NCI-H1417 (cell line): ENCODE results near the gene ANKMY1.
"Not testable (repeated sequence)": the region's sequence is repeated elsewhere in the genome, so short reads cannot be mapped to it uniquely, and the experiment has no call there.

Experiments used
- DNase-seq, 3 experiments: peaks; one replicate each; lab custom pipeline; 2025; lab: John Stamatoyannopoulos, UW

Gene ANKMY1

DNA sequence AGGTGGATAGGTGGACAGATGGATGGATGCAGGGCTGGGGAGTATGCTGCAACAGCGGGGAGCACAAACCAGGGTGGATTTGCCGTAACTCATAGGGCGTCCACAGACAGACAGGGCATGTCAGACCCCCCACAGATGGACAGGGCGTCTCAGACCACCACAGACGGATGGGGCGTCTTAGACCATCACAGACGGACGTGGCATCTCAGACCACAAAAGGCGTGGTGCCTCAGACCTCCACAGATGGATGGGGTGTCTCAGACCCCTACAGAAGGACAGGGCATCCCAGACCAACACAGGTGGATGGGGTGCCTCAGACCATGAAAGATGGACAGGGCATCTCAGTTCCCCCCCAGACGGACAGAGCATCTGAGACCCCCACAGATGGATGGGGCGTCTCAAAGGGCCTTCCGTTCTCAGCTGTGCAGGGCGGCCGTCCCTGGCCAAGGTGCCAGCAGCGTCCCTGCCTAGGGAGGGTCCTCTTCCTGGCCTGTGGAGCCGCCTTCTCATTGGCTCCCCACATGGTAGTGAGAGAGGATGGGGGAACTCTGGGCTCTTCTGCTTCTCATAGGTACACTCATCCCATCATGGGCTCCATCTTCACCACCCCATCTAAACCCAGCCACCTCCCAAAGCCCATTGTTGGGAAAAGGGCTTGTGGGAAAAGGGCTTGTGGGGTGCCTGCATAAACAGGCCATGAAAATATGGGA is 2.1 kb downstream of the ANKMY1 start:
- DNase-seq = no peak

DNA sequence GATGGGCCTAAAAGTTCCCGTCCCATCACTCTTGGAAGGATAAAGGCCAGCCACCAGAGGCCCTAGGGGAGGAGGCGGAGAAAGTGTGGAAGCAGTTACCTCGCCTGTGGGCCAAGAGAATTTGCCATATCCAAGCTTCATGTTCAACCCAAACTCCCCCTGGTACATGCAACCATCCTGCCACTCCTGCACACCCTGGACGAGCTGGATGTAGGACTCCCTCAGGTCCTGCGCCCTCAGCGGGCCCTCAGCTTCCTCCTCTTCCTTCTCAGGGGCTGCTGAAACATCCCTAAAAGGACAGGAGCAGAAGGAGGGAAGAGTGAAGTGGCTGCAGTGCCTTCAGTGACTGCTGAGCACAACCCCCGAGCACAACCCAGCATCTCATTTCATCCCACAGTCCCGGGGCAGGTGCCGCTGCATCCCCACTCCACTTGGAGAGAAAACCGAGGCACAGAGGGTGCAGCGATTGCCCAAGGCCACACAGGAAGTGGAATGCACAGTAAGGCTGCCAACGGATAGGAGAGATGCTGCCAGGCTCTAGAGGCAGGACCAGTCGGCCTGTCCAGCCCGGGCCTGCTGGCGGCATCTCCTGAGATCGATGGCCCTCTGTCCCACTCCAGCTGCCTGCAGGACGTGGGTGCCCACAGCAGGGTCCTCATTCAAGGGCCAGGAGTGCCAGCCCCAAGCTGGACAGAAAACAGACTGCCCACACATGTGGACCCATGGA is 2.9 kb downstream of the ANKMY1 start:
- no peak for DNase-seq

DNA sequence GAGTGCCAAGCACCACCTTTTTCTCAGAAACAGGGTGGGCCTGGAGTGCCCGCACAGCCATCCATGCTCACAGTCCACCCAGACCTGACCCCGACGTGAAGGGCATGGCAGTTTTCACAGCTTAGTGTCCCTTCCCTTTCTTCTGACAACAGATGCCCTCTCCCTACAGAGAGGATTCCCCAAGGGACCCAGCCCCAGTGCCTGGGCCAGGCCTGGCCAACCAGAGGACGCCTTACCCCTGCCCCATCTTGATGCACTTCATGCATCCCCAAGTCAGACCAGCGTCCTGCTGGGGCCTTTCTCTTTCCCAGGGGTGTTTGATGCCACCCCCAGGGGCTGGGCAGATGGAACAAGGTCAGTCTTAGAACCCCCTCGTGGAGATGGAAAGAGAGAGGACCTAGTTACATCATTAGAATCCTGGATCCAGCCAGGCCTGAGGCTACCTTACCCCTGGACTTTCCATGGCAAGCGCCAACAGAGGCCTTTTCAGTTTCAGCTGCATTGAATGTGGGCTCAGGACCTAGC is 3.8 kb downstream of the ANKMY1 start:
- no peak for DNase-seq

DNA sequence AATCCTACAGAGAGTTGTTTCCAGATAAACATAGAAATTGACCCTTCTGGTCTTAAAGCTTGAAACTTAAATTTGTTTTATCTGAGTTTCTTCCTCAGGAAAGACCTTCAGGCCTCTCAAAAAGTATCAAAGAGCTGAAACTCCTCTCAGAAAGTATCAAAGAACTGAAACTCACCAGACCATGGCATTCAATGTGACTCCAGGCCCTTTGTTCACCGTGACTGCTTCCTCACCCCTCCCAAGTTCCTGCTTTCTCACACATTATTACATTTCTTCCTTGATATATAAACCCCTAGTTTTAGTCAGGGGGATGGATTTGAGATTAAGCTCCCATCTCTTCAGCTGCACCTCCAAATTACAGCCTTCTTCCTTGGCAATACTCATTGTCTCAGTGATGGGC is 6.0 kb downstream of the ANKMY1 start:
- DNase-seq = no peak

DNA sequence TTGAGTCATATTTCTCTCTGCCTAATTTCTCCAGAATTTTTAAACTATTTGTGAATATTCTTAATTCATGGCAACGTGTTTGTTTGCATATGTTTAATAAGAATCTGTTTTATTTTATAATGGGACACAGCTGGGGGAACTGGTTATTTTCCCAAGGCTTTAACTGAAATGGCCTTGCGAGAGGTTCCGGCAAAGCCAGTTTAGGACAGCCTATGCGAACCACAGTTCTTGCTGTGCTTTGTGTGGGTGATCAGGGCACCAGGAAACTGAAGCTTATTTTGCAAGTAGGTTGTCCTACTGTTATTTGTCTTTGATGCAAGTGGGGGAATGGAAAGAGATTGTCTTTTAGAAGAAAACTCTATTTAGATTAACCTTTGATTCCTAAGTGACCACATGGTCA is 6.5 kb downstream of the ANKMY1 start:
- DNase-seq = no peak

DNA sequence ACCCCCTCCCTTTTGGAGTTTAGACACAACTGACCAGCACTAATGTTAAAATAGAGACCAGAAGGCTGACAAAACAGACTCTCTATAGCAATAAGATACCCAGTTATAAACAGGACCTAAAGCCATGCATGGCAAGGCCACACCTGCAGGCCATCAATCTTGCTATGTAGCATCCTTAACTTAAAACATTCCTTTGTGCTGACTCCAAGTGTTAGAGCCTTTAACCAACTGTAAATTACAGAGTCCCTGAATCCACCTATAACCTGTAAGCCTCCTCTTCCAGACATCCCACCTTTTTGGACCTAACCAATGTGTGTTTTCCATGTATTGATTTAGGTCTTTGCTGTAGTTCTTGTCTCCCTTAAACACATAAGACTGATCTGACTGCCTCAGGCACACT is 17.9 kb downstream of the ANKMY1 start:
- no peak for DNase-seq

DNA sequence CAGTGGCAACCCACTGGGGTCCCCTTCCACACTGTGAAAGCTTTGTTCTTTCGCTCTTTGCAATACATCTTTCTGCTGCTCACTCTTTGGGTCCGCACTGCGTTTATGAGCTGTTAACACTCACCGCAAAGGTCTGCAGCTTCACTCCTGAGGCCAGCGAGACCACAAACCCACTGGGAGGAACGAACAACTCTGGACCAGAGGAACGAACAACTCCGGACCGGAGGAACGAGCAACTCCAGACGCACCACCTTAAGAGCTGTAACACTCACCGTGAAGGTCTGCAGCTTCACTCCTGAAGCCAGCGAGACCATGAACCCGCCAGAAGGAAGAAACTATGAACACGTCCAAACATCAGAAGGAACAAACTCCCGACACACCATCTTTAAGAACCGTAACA is 18.7 kb downstream of the ANKMY1 start:
- DNase-seq = not testable (repeated sequence)

DNA sequence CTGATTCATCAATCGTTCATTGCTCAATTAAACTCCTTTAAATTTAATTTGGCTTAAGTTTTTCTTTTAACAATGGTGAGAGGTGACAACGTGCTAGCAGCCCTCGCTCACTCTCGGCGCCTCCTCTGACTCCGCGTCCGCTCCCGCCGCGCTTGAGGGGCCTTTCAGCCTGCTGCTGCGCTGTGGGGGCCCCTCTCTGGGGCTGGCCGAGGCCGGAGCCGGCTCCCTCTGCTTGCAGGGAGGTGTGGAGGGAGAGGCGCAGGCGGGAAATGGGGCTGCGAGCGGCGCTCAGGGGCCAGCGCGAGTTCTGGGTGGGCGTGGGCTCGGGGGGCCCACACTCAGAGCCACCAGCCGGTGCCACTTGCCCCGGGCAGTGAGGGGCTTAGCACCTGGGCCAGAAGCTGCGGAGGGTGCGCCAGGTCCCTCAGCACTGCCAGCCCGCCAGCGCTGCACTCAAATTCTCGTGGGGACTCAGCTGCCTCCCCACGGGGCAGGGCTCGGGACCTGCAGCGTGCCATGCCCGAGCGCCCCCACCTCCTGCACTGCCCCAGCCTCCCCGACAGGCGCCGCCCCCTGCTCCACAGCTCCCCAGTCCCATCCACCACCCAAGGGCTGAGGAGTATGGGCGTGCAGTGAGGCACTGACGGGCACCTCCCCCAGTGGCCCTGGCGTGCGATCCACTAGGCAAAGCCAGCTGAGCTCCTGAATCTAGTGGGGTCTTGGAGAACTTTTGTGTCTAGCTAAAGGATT is 19.6 kb downstream of the ANKMY1 start:
- DNase-seq = no peak

DNA sequence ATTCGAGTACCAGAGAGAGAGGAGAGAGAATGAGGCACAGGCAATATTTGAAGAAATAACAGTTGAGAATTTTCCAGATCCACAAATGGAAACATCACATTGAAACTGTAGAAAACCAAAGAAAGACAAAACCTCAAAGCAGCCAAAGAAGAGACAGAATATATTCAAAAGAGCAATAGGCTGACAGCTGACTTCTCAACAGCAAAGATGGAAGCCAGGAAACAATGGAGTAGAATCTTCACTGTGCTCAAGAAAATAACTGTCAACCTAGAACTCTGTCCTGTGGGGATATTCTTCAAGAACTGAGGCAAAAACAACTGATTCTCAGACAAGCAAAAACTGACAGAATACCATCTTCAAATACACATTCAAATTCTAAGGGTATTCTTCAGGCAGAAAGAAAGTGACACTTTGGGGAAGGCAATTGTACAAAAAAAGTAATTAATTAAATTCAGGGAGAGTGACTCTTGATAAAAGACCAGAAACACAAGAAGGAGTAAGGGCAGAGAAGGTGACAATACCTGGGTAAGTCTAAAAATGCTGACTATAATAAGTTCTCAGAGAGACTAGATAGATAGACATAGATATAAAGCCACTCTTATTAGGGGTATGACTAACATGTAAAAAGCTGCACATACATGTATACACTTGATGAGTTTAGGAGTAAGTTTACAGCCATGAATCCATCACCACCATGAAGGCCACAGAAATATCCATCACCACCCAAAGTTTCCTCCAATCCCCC is 25.6 kb downstream of the ANKMY1 start:
- DNase-seq = no peak

DNA sequence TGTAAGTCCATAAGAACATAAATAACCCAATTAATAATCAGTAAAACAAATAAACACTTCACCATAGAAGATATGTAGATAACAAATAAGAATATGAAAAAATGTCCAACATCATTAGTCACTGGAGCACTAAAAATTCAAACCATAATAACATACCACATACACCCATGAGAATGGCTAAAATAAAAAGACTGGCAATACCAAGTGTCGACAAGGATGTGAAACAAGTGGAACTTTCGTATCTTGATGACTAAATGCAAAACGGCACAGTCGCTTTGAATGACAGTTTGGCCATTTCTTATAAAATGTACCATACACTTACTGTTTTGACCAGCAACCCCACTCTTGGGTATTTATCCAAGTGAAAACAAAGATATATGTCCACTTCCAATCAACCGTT is 26.8 kb downstream of the ANKMY1 start:
- DNase-seq = no peak

DNA sequence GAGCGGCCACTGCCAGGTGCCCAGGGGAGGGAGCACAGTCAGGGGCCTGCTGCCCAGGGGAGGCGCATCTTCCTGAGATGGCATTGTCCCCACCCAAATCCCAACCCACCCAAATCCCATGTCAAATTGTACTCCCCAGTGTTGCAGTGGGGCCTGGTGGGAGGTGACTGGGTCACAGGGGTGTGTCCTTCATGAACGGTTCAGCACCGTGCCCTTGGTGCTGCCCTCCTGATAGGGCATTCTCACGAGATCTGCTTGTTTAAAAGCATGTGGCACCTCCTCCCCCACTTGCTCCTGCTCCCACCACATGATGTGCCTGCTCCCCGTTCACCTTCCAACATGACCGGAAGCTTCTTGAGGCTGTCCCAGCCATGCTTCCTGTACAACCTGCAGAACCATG is 27.6 kb downstream of the ANKMY1 start:
- DNase-seq = no peak

DNA sequence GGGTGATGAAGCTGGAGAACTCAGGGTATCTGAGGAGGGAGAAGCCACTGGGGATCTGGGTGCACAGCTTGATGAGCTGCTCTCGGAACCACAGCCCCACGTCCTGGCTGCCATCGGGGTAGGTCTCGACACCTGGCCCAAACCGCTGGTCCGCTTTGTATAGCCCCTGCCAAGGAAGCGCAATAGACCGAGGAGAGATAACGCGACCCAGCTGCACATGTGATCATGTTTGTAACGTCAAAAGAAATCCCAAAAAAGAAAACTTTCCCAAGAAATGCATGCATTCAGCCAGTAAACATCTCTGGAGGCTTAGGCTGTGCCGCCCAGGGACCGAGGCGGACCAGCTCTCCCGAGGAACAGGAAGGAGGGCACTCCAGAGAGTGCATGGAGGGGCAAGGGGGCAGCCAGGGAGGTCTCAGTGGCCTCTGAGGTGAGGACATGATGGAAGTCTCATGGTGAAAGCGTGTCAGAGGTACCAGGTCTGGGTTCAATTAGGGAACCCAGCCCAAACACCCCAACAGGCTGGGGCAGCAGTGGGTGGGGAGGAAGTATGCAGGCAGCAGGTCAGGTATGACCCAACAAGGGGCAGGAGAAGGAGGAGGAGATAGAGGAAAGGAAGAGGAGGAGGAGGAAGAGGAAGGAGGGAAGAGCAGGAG is 28.3 kb downstream of the ANKMY1 start:
- DNase-seq = no peak

DNA sequence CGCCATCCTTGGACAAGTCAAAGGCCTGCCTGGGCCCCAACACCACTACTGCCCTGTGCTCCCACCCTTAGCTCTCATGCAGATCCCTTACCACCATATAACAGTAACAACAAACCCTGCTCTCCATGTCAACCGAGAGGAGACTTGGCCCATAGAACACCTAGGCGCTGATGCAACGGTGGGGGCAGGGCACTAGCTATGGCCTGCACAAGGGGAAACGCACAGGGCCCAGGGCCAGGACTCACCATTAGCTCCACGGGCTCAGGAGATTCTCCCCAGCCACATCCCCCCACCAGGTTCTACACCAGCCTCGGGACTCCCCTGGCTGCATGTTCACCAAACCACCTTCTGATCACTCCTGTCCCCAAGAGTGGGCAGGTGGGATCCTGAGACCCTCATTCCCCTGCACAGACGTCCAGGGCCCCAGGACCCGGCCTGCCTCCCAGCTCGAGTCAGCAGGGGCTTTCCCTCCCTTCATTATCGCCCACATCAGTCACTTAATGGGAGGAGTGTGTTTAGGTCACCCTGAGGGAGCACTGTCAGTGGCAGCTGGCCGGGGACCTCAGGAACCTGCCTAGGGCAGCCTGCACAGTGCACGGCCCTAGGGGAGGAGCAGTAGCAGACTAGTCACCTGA is 29.3 kb downstream of the ANKMY1 start:
- DNase-seq = no peak

DNA sequence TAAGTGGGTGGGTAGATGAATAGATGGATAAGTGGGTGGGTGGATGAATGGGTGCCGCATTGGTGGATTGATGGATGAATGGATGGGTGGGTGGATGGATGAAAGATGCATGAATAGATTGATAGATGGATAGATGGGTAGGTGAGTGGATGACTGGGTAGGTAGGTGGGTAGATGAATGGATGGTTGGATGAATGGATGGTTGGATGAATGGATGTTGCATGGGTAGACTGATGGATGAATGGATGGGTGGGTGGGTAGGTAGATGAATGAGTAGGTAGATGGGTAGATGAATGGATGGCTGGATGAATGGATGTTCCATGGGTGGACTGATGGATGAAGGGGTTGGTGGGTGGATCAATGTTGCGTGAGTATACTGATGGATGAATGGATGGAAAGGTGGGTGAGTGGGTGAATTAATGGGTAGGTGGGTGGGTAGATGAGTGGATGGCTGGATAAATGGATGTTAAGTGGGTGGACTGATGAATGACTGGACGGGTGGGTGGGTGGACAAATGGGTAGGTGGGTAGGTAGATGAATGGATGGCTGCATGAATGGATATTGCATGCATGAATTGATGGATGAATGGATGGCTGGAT is 30.5 kb downstream of the ANKMY1 start:
- no peak for DNase-seq

DNA sequence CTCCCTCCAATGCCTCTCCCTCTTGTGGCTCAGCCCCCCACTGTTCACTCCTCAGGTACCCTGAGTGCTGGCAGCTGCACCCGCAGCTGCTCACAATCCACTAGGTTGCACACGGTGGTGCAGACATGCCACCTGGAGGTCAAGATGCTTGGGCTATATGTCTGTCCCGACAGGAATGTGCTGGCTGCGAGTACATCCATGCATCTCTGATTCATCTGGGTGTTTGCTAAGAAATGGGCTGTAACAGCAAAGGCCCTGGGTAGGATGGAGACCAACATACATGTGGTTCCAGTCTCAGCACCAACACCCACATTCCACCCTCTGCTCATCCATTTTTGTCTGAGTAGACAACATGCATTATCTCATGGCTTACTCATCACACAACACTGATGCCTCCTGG is 31.3 kb downstream of the ANKMY1 start:
- DNase-seq = no peak

DNA sequence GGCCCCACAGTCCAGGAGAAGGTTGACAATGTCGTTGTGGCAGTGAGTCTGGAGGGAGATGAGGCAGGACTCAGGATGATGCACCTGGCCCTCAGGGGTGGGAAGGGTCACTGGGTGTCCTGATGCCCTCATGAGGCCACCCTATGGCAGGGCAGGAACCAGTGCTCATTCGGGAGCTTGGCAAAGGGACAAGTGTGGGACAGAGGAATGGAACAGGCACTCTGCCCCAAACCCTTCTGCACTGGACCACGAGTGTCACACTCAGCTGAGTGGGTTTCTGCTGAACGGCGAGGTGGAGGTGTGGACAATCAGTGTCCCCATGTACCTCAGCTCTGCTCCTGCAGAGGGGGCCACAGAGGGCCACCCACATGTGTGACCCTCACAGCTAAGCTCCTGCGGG is 32.0 kb downstream of the ANKMY1 start:
- no peak for DNase-seq

DNA sequence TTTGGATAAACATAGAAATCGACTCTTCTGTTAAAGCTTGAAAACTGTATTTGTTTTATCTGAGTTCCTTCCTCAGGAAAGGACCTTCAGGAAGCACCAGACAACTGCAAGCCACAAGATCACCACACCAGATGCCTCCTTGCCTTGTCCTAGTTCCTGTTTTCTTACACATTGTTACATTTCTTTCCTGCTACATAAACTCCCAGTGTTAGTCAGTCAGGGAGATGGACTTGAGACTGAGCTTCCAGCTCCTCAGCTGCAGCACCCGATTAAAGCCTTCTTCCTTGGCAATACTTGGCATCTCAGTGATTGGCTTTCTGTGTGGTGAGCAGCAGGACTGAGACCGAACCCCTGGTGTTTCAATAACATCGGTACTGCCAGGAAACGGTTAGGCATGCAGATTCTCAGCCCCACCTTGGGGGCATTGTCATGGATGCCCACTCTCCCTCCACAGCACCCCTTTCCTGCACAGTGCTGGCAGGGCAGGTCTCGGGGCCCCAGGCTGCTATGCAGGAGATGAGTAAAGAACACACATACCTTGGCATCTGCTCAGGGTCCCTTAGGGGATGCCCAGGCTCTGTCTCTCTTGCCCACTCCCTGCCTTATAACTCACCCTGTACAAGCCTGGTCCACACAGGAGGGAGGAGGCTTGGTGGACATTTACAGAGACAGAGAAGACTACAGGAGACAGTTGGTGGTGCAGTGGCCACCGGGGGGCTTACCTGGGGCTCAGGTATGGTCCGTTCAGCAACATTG is 32.6 kb downstream of the ANKMY1 start:
- DNase-seq = no peak

DNA sequence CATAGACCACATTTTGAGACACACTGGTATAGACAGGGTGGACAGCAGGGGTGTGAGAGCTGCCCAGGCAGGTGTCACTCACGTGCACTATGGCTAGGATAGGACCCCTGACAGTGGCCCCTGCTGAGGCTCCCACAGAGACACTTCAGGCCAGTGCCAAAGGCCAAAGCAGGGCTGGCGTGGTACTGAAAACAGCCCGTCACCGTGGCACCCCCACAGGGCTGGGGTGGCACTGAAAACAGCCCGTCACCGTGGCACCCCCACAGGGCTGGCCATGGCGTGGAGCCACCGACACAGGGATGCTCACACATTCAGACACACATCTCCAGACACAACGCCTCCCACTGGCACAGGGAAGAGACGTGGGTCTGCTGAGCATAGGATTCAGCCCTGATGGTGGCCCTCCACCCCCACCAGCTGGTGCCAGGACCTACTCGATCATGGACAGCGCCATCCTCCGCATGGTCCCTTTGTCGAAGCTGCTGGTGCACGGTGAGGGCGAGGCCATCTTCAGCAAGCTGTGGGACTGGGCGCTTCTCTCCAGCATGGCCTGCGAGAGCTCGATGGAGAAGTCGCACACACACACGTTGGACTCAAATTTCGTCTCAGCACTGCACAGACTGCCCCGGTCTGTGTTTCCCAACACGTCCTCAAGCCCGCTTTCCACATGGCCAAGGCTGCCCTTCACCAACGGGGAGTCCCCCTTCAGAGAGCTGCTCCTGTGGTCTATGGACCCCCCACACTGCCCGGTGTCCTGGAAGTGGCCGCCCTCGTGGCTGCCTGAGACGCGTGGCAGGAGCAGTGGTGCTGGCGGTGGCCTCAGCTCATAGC is 34.1 kb downstream of the ANKMY1 start:
- DNase-seq = no peak

DNA sequence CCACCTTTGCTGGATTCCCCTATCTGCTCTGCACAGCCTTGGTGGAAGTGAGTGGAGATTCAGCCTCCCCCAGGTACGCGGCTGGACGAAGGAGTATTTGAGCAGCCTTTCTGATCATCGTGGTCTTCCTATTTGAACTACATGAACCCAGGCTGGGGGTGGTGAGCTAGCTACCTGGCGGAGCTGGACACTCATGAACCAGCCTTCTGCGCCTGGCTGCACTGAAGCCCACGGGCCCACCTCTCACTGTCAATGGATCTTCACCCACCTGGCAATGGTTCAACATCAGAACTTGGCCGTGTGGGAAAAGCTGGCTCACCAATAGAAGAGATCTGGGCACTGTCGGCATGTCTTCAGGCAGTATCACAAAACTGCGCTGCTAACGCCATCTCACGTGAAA is 35.4 kb downstream of the ANKMY1 start:
- DNase-seq = no peak
